Nephron progenitor cell (in vitro differentiated cells): Measurements from ENCODE around the gene MLNR.

Experiments used
- DNase-seq: peaks from one replicate; pipeline ENCODE4 v3.0.0; 2021
- H3K27ac Mint-ChIP-seq: 2 replicates; pipeline ENCODE4 v1.8.0; 2021; ENCODE audit warnings: mild to moderate bottlenecking, moderate library complexity, mixed read lengths
- H3K27me3 Mint-ChIP-seq: 2 replicates; pipeline ENCODE4 v1.8.0; 2021; ENCODE audit warnings: mild to moderate bottlenecking, low read depth, mixed read lengths; ENCODE audit not compliant: poor library complexity
- H3K36me3 Mint-ChIP-seq: 2 replicates; pipeline ENCODE4 v1.8.0; 2021; ENCODE audit warnings: low read depth, mixed read lengths
- H3K4me1 Mint-ChIP-seq: 2 replicates; pipeline ENCODE4 v1.8.0; 2021; ENCODE audit warnings: mixed read lengths
- H3K4me3 Mint-ChIP-seq: 2 replicates; pipeline ENCODE4 v1.8.0; 2021; ENCODE audit warnings: mild to moderate bottlenecking, moderate library complexity, mixed read lengths
- H3K9me3 Mint-ChIP-seq: 2 replicates; pipeline ENCODE4 v1.8.0; 2021; ENCODE audit warnings: mild to moderate bottlenecking, moderate library complexity, mixed read lengths
- CTCF ChIP-seq: fragments of 200-600 bp; sonication (generic); IDR thresholded peaks from 2 replicates; pipeline ENCODE4 v1.5.0; 2021; ENCODE audit warnings: antibody characterized with exemption

MLNR gene

GRCh38 chr13:49246850-49247642, 26.9 kb downstream of the MLNR start:
- no peak for DNase-seq
- Mint-ChIP-seq H3K9me3 (no peaks in the 10 kb centered on the region), H3K36me3 (peaks cover 6% of the 10 kb centered on the region), H3K4me3 (peak overlapping the region; percentile 100), H3K27me3 (peaks cover 30% of the 10 kb centered on the region), H3K27ac (peak overlapping the region; percentile 97), H3K4me1 (peaks cover 29% of the 10 kb centered on the region)
- no peak for TF ChIP-seq CTCF

GRCh38 chr13:49247643-49248621, 27.8 kb downstream of the MLNR start, which contains the start of gene CDADC1:
Gene CDADC1 (plus strand): TSS chr13:49247925. CDS start chr13:49248038, 113 bp downstream.
- Mint-ChIP-seq H3K4me3 (peak within 1 kb of the TSS; percentile 100), H3K36me3 (peaks cover 6% of the 10 kb centered on the region), H3K4me1 (peaks cover 29% of the 10 kb centered on the region), H3K27me3 (peaks cover 25% of the 10 kb centered on the region), H3K9me3 (no peaks in the 10 kb centered on the region), H3K27ac (peak within 1 kb of the TSS; percentile 97)
- TF ChIP-seq CTCF, result no peak
- DNase-seq, result peak; percentile 100

DNA sequence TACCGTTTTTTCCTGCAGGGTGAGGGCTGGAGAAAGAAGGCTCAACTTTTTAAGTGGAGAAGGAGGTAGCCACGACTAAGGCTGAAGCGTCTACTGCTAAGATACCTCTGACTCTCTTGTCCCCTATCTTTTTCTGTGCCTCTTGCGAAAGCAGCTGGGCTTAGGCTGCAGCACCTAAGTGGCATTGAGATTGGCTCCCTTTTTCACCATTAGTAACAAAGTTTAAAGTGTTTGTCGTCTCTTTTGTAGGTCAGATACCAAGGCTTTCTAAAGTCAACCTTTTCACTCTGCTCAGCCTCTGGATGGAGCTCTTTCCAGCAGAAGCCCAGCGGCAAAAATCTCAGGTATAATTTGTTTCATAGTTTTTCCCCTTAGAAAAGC, 28.5 kb downstream of the MLNR start:
- H3K4me1 Mint-ChIP-seq, result peaks cover 29% of the 10 kb centered on the region
- peak overlapping the region; percentile 97 for H3K27ac Mint-ChIP-seq
- no peak for DNase-seq
- H3K9me3 Mint-ChIP-seq, result no peaks in the 10 kb centered on the region
- peak overlapping the region; percentile 100 for H3K4me3 Mint-ChIP-seq
- H3K36me3 Mint-ChIP-seq, result peaks cover 6% of the 10 kb centered on the region
- peaks cover 25% of the 10 kb centered on the region for H3K27me3 Mint-ChIP-seq
- no peak for TF ChIP-seq CTCF

DNA sequence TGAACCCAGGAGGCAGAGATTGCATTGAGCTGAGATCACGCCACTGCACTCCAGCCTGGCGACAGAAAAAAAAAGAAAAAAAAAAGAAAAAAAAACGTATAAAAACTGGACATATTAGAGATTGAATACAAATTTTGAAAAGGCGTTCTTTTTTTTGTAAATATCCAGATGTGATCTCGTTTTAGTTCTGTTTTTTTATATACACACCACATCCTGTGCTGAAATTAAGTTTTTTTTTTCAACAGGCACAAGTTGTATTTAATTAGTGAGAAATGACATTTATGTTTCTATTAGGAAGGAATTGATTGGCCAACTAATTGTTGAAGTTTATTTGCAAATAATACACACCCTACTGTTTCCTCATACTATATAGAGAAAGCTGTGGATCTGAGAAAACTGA, 31.2 kb downstream of the MLNR start:
- DNase-seq, result no peak
- H3K4me1 Mint-ChIP-seq, result peaks cover 29% of the 10 kb centered on the region
- no peak for TF ChIP-seq CTCF
- no peak overlapping the region for H3K4me3 Mint-ChIP-seq
- H3K36me3 Mint-ChIP-seq, result peaks cover 30% of the 10 kb centered on the region
- peaks cover 5% of the 10 kb centered on the region for H3K27me3 Mint-ChIP-seq
- H3K9me3 Mint-ChIP-seq, result no peaks in the 10 kb centered on the region
- H3K27ac Mint-ChIP-seq, result no peak overlapping the region

GRCh38 chr13:49253310-49253709, 33.2 kb downstream of the MLNR start:
- TF ChIP-seq CTCF, result no peak
- Mint-ChIP-seq H3K27ac (no peak overlapping the region), H3K4me1 (peaks cover 16% of the 10 kb centered on the region), H3K4me3 (no peak overlapping the region), H3K27me3 (no peaks in the 10 kb centered on the region), H3K36me3 (peaks cover 39% of the 10 kb centered on the region), H3K9me3 (no peaks in the 10 kb centered on the region)
- DNase-seq, result no peak
